HAP-1 (cell line): ENCODE data around the gene TBCA.
"Not testable (repeated sequence)": the region's sequence is repeated elsewhere in the genome, so short reads cannot be mapped to it uniquely, and the experiment has no call there.

Experiments used
- DNase-seq, 2 experiments: peaks; one replicate each; pipeline ENCODE4 v3.0.0-alpha.2; 2016 to 2020; ENCODE audit warnings: low spot score in 2 of 2
- H3K27me3 ChIP-seq: fragments of 250-450 bp; sonication (Bioruptor Pico); 2 replicates; pipeline ENCODE4 v1.5.1; 2020; ENCODE audit warnings: low read depth, mild to moderate bottlenecking, moderate library complexity
- H3K36me3 ChIP-seq: fragments of 250-450 bp; sonication (Bioruptor Pico); replicated peaks from 2 replicates; pipeline ENCODE4 v1.5.1; 2020; ENCODE audit warnings: mild to moderate bottlenecking
- H3K4me1 ChIP-seq: fragments of 250-450 bp; sonication (Bioruptor Pico); 2 replicates; pipeline ENCODE4 v1.5.1; 2020; ENCODE audit warnings: mild to moderate bottlenecking
- H3K4me3 ChIP-seq: fragments of 250-450 bp; sonication (Bioruptor Pico); 2 replicates; pipeline ENCODE4 v1.5.1; 2020; ENCODE audit warnings: mild to moderate bottlenecking, moderate library complexity
- H3K9me3 ChIP-seq: fragments of 250-450 bp; sonication (Bioruptor Pico); 2 replicates; pipeline ENCODE4 v1.5.1; 2020; ENCODE audit warnings: mild to moderate bottlenecking, moderate library complexity
- in situ Hi-C: fragments of 300-500 bp; cut with MboI; formaldehyde crosslinking; loops from 3 replicates; pipeline ENCODE4 v1.14.3; 2020; ENCODE audit warnings: low sequenced_read_pairs, inconsistent platforms, mixed read lengths

The TBCA gene

GRCh38 chr5:77718934-77719610, 57.1 kb downstream of the TBCA start:
- H3K4me3 ChIP-seq: no peak overlapping the region
- H3K36me3 ChIP-seq: no peaks in the 10 kb centered on the region; the same call in 1 of the 2 replicates
- H3K27me3 ChIP-seq: no peaks in the 10 kb centered on the region
- DNase-seq: no peak
- H3K9me3 ChIP-seq: no peaks in the 10 kb centered on the region
- H3K4me1 ChIP-seq: peaks cover 14% of the 10 kb centered on the region
- in situ Hi-C loops: no loop called here

- H3K4me3 ChIP-seq: no peak overlapping the region
- in situ Hi-C loops: no loop called here
- no peaks in the 10 kb centered on the region for H3K9me3 ChIP-seq
- DNase-seq: no peak
- no peaks in the 10 kb centered on the region for H3K27me3 ChIP-seq
- H3K36me3 ChIP-seq: peaks cover 28% of the 10 kb centered on the region
- H3K4me1 ChIP-seq: 0 out of 2 replicates have a peak, but pooled peaks cover 1% of the 10 kb centered on the region
These were observed 66.0 kb downstream of the TBCA start for GRCh38 chr5:77709993-77710685.

- DNase-seq: no peak
- in situ Hi-C loops: no loop called here
- Histone ChIP-seq H3K4me1 (no peaks in the 10 kb centered on the region), H3K4me3 (no peak overlapping the region), H3K9me3 (no peaks in the 10 kb centered on the region), H3K36me3 (peaks cover 36% of the 10 kb centered on the region), H3K27me3 (no peaks in the 10 kb centered on the region)
These were observed 66.8 kb downstream of the TBCA start for GRCh38 chr5:77709340-77709739.

- Histone ChIP-seq H3K36me3 (peaks cover 42% of the 10 kb centered on the region), H3K9me3 (no peaks in the 10 kb centered on the region), H3K27me3 (no peaks in the 10 kb centered on the region), H3K4me3 (no peak overlapping the region), H3K4me1 (no peaks in the 10 kb centered on the region)
- in situ Hi-C loops: no loop called here
- DNase-seq: no peak
These were observed 68.3 kb downstream of the TBCA start for GRCh38 chr5:77707791-77708190.

- H3K27me3 ChIP-seq, H3K9me3 ChIP-seq, in situ Hi-C loops, H3K4me3 ChIP-seq, DNase-seq: not testable (repeated sequence)
- Histone ChIP-seq H3K36me3 (peaks cover 24% of the 10 kb centered on the region), H3K4me1 (peaks cover 12% of the 10 kb centered on the region)
These were observed 76.6 kb downstream of the TBCA start for GRCh38 chr5:77699569-77699968.

- in situ Hi-C loops: no loop called here
- Histone ChIP-seq H3K4me3 (no peak overlapping the region), H3K27me3 (no peaks in the 10 kb centered on the region), H3K36me3 (peaks cover 17% of the 10 kb centered on the region), H3K9me3 (no peaks in the 10 kb centered on the region), H3K4me1 (peaks cover 12% of the 10 kb centered on the region)
- DNase-seq: no peak
These were observed 77.2 kb downstream of the TBCA start for GRCh38 chr5:77698920-77699319.

- peak in 1 of 2 experiments; percentile 27 for DNase-seq
- Histone ChIP-seq H3K9me3 (no peaks in the 10 kb centered on the region), H3K4me1 (peaks cover 12% of the 10 kb centered on the region), H3K36me3 (peaks cover 14% of the 10 kb centered on the region), H3K27me3 (no peaks in the 10 kb centered on the region), H3K4me3 (no peak overlapping the region)
- in situ Hi-C loops: no loop called here
These were observed 78.4 kb downstream of the TBCA start for GRCh38 chr5:77697692-77698091.

- H3K27me3 ChIP-seq: no peaks in the 10 kb centered on the region
- in situ Hi-C loops: no loop called here
- DNase-seq: no peak
- no peaks in the 10 kb centered on the region for H3K9me3 ChIP-seq
- no peak overlapping the region for H3K4me3 ChIP-seq
- peaks cover 8% of the 10 kb centered on the region for H3K36me3 ChIP-seq
- H3K4me1 ChIP-seq: peaks cover 12% of the 10 kb centered on the region
These were observed 80.0 kb downstream of the TBCA start for GRCh38 chr5:77696120-77696519.

- H3K4me1 ChIP-seq: peaks cover 7% of the 10 kb centered on the region
- in situ Hi-C loops: no loop called here
- no peak overlapping the region for H3K4me3 ChIP-seq
- no peaks in the 10 kb centered on the region for H3K27me3 ChIP-seq
- peaks cover 16% of the 10 kb centered on the region for H3K36me3 ChIP-seq
- DNase-seq: no peak
- H3K9me3 ChIP-seq: no peaks in the 10 kb centered on the region
These were observed 82.2 kb downstream of the TBCA start for GRCh38 chr5:77693913-77694312.

- Histone ChIP-seq H3K36me3 (no peaks in the 10 kb centered on the region), H3K4me3 (no peak overlapping the region), H3K27me3 (no peaks in the 10 kb centered on the region), H3K9me3 (no peaks in the 10 kb centered on the region), H3K4me1 (no peaks in the 10 kb centered on the region)
- in situ Hi-C loops: no loop called here
- DNase-seq: no peak
These were observed 92.9 kb downstream of the TBCA start for GRCh38 chr5:77683171-77683732.

GRCh38 chr5:77670526-77670925, 105.6 kb downstream of the TBCA start:
- H3K27me3 ChIP-seq: peaks cover 9% of the 10 kb centered on the region
- DNase-seq: no peak
- no peaks in the 10 kb centered on the region; the same call in 1 of the 2 replicates for H3K9me3 ChIP-seq
- no peaks in the 10 kb centered on the region for H3K36me3 ChIP-seq
- H3K4me1 ChIP-seq: no peaks in the 10 kb centered on the region
- in situ Hi-C loops: no loop called here
- no peak overlapping the region for H3K4me3 ChIP-seq

GRCh38 chr5:77669677-77670076, 106.5 kb downstream of the TBCA start:
- Histone ChIP-seq H3K4me3 (no peak overlapping the region), H3K4me1 (no peaks in the 10 kb centered on the region), H3K9me3 (no peaks in the 10 kb centered on the region), H3K36me3 (no peaks in the 10 kb centered on the region), H3K27me3 (peaks cover 9% of the 10 kb centered on the region)
- no peak for DNase-seq
- in situ Hi-C loops: no loop called here

GRCh38 chr5:77663090-77663863, 112.9 kb downstream of the TBCA start:
- DNase-seq: no peak
- Histone ChIP-seq H3K27me3 (peaks cover 10% of the 10 kb centered on the region), H3K36me3 (no peaks in the 10 kb centered on the region), H3K4me3 (no peak overlapping the region), H3K9me3 (no peaks in the 10 kb centered on the region), H3K4me1 (no peaks in the 10 kb centered on the region)
- in situ Hi-C loops: no loop called here

GRCh38 chr5:77662635-77663034, 113.5 kb downstream of the TBCA start:
- Histone ChIP-seq H3K4me1 (no peaks in the 10 kb centered on the region), H3K9me3 (no peaks in the 10 kb centered on the region), H3K27me3 (peaks cover 10% of the 10 kb centered on the region), H3K36me3 (no peaks in the 10 kb centered on the region), H3K4me3 (no peak overlapping the region)
- no peak for DNase-seq
- in situ Hi-C loops: no loop called here
